ENCODE results near the gene ERRFI1.

DNA sequence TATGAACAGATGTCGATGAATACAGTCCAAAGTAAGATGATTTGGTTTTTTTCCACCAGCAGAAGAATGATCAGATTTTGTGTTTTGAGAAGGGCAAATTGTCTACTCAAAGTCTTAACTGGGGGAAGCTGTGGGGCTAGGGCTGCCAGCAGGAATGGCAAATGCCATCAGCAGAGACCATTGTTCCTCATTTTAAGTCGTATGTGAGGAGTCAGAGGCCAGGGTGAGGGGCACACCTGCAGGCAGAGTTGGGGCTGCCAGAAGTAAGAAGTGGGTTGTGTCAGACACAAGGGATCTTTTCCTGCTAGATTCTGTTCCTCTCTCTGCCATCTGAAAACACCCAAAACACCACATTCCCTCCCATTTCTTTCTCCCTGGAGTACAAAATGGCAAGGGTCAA is 55.9 kb downstream of the ERRFI1 start:
- TF ChIP-seq SUZ12 (IDR thresholded peaks at IDR 0.05; ENCODE audit: extremely low read depth, insufficient read depth, insufficient read length) (no peak), ZNF274 (IDR thresholded peaks at IDR 0.05; ENCODE audit: low read depth, low read length) (no peak)

All from NT2/D1 (cell line).